HAP-1 (cell line): ENCODE measurements around the gene LGMN.
"Not testable (repeated sequence)": the region's sequence is repeated elsewhere in the genome, so short reads cannot be mapped to it uniquely, and the experiment has no call there.

ENCODE experiments used
- DNase-seq, 2 experiments: peaks; one replicate each; pipeline ENCODE4 v3.0.0-alpha.2; 2016 to 2020; ENCODE audit warnings: low spot score in 2 of 2
- H3K27me3 ChIP-seq: fragments of 250-450 bp; sonication (Bioruptor Pico); 2 replicates; pipeline ENCODE4 v1.5.1; 2020; ENCODE audit warnings: low read depth, mild to moderate bottlenecking, moderate library complexity
- H3K36me3 ChIP-seq: fragments of 250-450 bp; sonication (Bioruptor Pico); replicated peaks from 2 replicates; pipeline ENCODE4 v1.5.1; 2020; ENCODE audit warnings: mild to moderate bottlenecking
- H3K4me1 ChIP-seq: fragments of 250-450 bp; sonication (Bioruptor Pico); 2 replicates; pipeline ENCODE4 v1.5.1; 2020; ENCODE audit warnings: mild to moderate bottlenecking
- H3K4me3 ChIP-seq: fragments of 250-450 bp; sonication (Bioruptor Pico); 2 replicates; pipeline ENCODE4 v1.5.1; 2020; ENCODE audit warnings: mild to moderate bottlenecking, moderate library complexity
- H3K9me3 ChIP-seq: fragments of 250-450 bp; sonication (Bioruptor Pico); 2 replicates; pipeline ENCODE4 v1.5.1; 2020; ENCODE audit warnings: mild to moderate bottlenecking, moderate library complexity
- in situ Hi-C: fragments of 300-500 bp; cut with MboI; formaldehyde crosslinking; loops from 3 replicates; pipeline ENCODE4 v1.14.3; 2020; ENCODE audit warnings: low sequenced_read_pairs, inconsistent platforms, mixed read lengths

LGMN gene

DNA sequence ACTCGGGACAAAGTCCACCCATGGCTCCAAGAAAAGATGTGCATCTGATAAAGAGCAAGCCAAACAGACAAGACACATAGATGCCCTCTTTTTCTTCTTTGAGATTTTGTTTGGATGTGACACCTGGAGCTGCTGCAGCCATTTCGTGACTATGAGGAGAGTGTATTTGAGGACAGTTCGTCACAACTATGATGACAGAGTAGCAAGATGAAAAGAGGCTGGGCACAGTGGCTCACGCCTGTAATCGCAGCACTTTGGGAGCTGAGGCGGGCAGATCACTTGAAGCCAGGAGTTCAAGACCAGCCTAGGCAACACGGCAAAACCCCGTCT is 21.5 kb downstream of the LGMN start:
- in situ Hi-C loops: no loop called here
- Histone ChIP-seq H3K36me3 (no peaks in the 10 kb centered on the region), H3K9me3 (no peaks in the 10 kb centered on the region), H3K4me3 (no peak overlapping the region), H3K4me1 (no peaks in the 10 kb centered on the region), H3K27me3 (no peaks in the 10 kb centered on the region)
- no peak for DNase-seq

- in situ Hi-C loops: no loop called here
- H3K36me3 ChIP-seq: no peaks in the 10 kb centered on the region
- no peak overlapping the region for H3K4me3 ChIP-seq
- DNase-seq: no peak
- H3K9me3 ChIP-seq: no peaks in the 10 kb centered on the region
- H3K27me3 ChIP-seq: no peaks in the 10 kb centered on the region
- no peaks in the 10 kb centered on the region for H3K4me1 ChIP-seq
Measured at GRCh38 chr14:92726135-92726932, 22.1 kb downstream of the LGMN start.

- Histone ChIP-seq H3K27me3 (no peaks in the 10 kb centered on the region), H3K4me1 (no peaks in the 10 kb centered on the region), H3K4me3 (no peak overlapping the region), H3K36me3 (no peaks in the 10 kb centered on the region), H3K9me3 (no peaks in the 10 kb centered on the region)
- in situ Hi-C loops: no loop called here
- no peak for DNase-seq
Measured at GRCh38 chr14:92724516-92725340, 23.7 kb downstream of the LGMN start.

DNA sequence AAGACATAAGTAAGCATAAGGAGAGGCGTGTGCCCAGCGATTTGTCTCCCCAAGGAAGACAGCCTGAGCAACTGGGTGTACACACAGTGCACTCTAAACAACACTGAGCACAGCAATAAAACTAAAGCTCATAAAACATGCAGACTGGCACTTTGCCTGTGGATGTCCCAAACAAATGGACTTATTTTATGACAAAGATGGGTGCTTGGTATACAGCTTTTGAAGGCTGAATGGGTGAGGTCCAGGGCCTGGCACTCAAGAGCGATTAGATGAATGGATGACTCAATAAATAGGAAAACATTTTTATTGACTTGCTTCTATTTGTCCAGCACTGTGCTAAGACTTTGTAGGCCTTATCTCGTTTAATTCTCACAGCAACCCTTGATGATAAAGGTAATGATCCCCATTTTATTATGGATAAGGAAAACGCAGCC is 28.5 kb downstream of the LGMN start:
- DNase-seq: no peak
- Histone ChIP-seq H3K36me3 (no peaks in the 10 kb centered on the region), H3K27me3 (no peaks in the 10 kb centered on the region), H3K4me1 (no peaks in the 10 kb centered on the region), H3K9me3 (no peaks in the 10 kb centered on the region), H3K4me3 (no peak overlapping the region)
- in situ Hi-C loops: no loop called here

- Histone ChIP-seq H3K36me3 (no peaks in the 10 kb centered on the region), H3K27me3 (no peaks in the 10 kb centered on the region), H3K9me3 (no peaks in the 10 kb centered on the region), H3K4me3 (no peak overlapping the region), H3K4me1 (no peaks in the 10 kb centered on the region)
- in situ Hi-C loops: no loop called here
- no peak for DNase-seq
Measured at GRCh38 chr14:92719421-92719820, 29.0 kb downstream of the LGMN start.

- no peaks in the 10 kb centered on the region for H3K9me3 ChIP-seq
- H3K36me3 ChIP-seq: no peaks in the 10 kb centered on the region
- in situ Hi-C loops: no loop called here
- DNase-seq: no peak
- H3K4me1 ChIP-seq: no peaks in the 10 kb centered on the region
- H3K27me3 ChIP-seq: no peaks in the 10 kb centered on the region
- no peak overlapping the region for H3K4me3 ChIP-seq
Measured at GRCh38 chr14:92718664-92719063, 29.8 kb downstream of the LGMN start.

GRCh38 chr14:92717571-92718042 is 30.8 kb downstream of the LGMN start:
- H3K27me3 ChIP-seq: no peaks in the 10 kb centered on the region
- H3K9me3 ChIP-seq: no peaks in the 10 kb centered on the region
- H3K4me1 ChIP-seq: no peaks in the 10 kb centered on the region
- no peak overlapping the region for H3K4me3 ChIP-seq
- no peaks in the 10 kb centered on the region for H3K36me3 ChIP-seq
- in situ Hi-C loops: no loop called here
- DNase-seq: no peak

- Histone ChIP-seq H3K4me3 (no peak overlapping the region), H3K4me1 (no peaks in the 10 kb centered on the region), H3K36me3 (no peaks in the 10 kb centered on the region), H3K9me3 (no peaks in the 10 kb centered on the region), H3K27me3 (no peaks in the 10 kb centered on the region)
- in situ Hi-C loops: no loop called here
- no peak for DNase-seq
Measured at GRCh38 chr14:92716131-92716530, 32.3 kb downstream of the LGMN start.

- H3K4me1 ChIP-seq, H3K27me3 ChIP-seq, H3K36me3 ChIP-seq, H3K9me3 ChIP-seq, H3K4me3 ChIP-seq: not testable (repeated sequence)
- DNase-seq: peak; percentile 35 to 88
- in situ Hi-C loops: loop anchor here (5.0 kb wide), 1 partner anchor 67 kb away; no protein-coding TSS in a partner anchor
Measured at GRCh38 chr14:92714739-92715307, 33.6 kb downstream of the LGMN start.

DNA sequence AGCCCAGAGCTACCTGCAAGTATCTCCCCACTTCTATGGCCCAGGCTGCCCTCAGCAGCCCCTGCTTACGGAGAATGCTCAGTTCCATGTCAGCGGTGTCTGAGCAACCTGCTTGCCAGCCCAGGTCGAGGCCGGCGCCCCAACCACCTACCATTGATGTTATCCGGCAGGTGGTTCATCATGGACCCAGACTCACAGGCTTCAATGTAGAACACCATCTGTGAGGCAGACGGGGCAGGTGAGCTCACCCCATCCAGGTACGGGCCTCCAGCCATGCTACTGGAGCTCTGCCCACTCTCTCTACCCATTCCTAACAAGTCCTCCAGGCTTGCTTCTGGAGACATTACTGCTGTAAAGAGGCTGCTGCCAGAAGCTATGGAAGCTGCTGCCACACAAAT is 35.8 kb downstream of the LGMN start:
- in situ Hi-C loops: loop anchor here (5.0 kb wide), 1 partner anchor 70 kb away; no protein-coding TSS in a partner anchor
- Histone ChIP-seq H3K36me3 (no peaks in the 10 kb centered on the region), H3K4me3 (no peak overlapping the region), H3K4me1 (no peaks in the 10 kb centered on the region), H3K9me3 (no peaks in the 10 kb centered on the region), H3K27me3 (no peaks in the 10 kb centered on the region)
- no peak for DNase-seq

- in situ Hi-C loops: loop anchor here (5.0 kb wide), 1 partner anchor 70 kb away; no protein-coding TSS in a partner anchor
- H3K4me3 ChIP-seq: no peak overlapping the region
- H3K36me3 ChIP-seq: no peaks in the 10 kb centered on the region
Measured at GRCh38 chr14:92711976-92712653, 36.3 kb downstream of the LGMN start.

DNA sequence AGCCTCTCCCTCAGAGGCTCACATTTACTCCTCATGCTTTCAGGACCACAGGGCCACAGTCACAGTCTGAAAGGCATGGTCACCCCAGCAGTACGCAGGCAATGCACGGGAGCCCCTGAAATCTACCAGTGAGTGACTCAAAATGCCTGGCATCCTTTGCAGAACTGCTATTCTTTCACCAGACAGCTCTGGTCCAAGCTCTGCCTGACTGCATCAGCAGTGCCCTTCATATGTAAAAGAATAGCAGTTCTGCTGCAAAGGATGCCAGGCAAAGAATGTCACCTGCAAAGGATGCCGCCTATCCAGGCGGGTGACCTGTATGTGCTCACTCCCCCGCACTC is 38.5 kb downstream of the LGMN start:
- Histone ChIP-seq H3K27me3 (no peaks in the 10 kb centered on the region), H3K4me1 (no peaks in the 10 kb centered on the region), H3K9me3 (no peaks in the 10 kb centered on the region), H3K36me3 (no peaks in the 10 kb centered on the region), H3K4me3 (no peak overlapping the region)
- in situ Hi-C loops: loop anchor here (5.0 kb wide), 1 partner anchor 72 kb away; no protein-coding TSS in a partner anchor
- no peak for DNase-seq

More at GRCh38 chr14:92711976-92712653, 36.3 kb downstream of the LGMN start:
- H3K9me3 ChIP-seq: no peaks in the 10 kb centered on the region
- no peak for DNase-seq
- H3K27me3 ChIP-seq: no peaks in the 10 kb centered on the region
- H3K4me1 ChIP-seq: no peaks in the 10 kb centered on the region

GRCh38 chr14:92709340-92710000 is 39.0 kb downstream of the LGMN start:
- Histone ChIP-seq H3K4me1 (no peaks in the 10 kb centered on the region), H3K4me3 (no peak overlapping the region), H3K27me3 (no peaks in the 10 kb centered on the region), H3K9me3 (no peaks in the 10 kb centered on the region), H3K36me3 (no peaks in the 10 kb centered on the region)
- in situ Hi-C loops: no loop called here
- no peak for DNase-seq
